Regular cardiac myocyte (primary cell): ENCODE measurements around the gene ZNF621. TPM values are rescaled to one million over a fixed set of nuclear protein-coding genes. Genes with fewer than 3 reads are reported as not detected.

Experiments
- total RNA-seq: library from RNA; depleted of rRNA; stranded (reverse); fragments of >200 nt; gene quantifications from 2 replicates; pipeline ENCODE4 v1.2.3, GENCODE V29; 2014

The ZNF621 gene
- 10.4 and 11.6 TPM in 2 replicates for total RNA-seq

DNA sequence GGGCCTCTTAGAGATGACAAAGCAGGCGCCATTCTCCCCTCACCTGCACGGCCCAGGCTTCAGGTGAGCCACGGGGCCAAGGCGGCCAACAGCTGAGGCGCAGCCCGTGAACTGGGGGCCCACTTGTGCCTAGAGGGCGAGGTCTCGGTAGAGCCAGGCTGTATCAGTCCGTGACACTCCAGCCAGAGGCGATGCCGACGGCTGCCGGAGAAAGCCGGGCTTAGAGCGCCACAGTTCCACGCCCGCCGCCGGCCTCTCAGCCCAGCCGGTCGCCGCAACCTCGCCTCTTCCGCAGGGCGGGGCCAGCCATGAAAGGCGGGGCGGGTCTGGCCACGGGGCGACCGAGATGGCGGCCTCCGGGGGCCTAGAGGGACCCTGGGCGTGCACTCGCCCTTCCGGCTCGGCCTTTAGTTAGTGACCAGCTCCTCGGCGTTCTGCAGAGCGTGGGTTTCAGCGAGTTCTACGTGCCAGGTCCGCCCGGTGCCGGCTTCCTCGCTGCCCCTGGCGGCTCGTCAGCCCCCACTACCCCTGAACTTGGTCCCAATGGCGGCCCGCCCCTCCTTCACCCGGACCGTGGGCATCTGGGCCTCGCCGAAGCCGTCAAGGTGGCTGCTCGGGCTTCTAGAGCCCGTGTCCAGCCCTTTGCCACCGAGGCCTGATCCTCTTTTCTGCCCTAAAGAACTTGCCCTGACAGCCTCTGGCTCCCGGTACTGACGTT lies at the start of gene ZNF621:
Gene ZNF621 (plus strand): TSS at position 393 of the 718 bp plus-strand sequence. CDS start 881 bp downstream, outside the sequence.

DNA sequence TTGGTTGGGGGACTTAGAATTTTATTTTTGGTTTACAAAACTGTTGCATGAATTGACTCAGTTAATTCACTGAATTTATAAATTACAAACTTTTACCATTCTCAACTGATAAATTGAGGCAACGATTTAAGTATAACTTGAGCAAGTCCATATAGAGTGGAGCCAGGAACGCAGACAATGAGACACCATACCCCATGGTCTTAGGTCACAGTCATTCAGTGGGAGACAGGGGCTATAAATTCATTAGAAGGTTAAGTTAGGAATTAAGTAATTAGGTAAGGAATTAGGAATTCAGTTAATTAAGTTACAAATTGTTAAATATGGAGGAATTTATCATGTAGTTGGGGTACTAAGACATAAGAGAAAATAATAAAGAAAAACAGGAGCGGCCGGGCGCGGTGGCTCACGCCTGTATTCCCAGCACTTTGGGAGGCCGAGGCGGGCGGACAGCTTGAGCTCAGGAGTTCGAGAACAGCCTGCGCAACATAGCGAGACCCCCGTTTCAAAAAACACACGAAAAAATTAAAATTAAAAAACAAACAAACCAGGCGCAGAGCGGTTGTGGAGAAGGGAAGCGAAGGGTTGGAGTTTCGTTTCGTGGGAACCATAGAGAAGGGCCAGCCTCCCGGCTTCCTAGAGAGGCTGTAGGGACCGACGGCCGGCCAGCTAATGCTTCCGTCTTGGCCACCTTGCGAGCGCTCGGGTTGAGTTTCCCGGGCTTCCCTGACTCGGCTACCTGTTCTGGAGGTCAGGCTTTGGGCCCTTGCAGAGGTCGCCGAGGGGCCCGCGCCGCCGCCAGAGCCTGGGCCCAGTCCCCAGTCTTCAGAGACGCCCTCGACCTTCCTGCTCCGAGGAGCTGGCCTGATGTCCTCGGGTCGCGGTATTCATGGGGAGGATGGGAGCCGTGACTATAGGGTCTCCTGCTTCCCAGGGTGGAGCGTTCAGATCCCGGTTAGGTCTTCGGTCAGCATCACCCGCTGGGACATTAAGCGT lies 48.0 kb upstream of the ZNF621 start, which contains the start of gene ZNF619:
Gene ZNF619 (plus strand): TSS at position 645 of the 993 bp plus-strand sequence. CDS start 858 bp downstream, outside the sequence.

DNA sequence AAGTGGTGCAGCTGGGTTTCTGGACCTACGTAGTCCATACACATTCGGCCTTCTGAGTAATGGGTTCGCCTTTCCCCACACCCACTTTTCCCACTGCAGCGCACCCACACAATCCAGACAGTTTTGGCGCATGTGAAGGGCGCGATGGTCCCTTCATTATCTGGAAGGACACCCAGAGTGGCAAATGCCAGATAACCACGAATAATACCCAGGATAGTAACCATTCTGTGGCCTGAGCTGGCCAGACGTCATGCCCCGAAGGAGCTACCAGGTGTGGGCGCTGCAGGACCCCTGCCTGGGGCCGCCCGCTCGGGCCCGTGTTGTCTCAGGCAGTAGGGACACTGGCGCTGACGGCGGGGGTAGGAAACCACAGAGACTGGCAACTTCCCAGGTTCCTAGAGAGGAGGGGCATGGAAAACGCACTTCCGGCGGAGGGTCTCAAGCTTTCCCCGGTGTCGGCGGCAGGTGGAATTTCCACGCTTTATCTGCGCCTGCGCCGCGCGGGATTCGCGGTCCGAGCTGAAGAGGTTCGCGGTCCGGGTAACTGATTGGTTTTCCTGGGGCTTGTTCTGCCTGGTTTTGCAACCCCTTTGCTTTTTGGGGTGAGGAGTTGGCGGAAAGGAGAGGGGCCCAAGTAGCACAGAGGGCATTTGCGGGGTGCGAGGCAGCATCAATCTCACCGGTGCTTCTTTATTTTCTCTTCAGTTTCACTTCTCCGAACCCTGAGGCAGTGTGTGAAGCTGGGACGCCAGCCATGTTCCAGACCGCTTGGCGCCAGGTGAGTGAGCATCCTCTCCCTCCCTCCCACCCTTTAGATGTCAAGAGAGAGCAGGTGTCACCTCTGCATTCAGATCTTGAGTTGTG lies 18.9 kb upstream of the ZNF621 start, which contains the start of gene ZNF620:
Gene ZNF620 (plus strand): TSS at position 441 of the 864 bp plus-strand sequence. CDS start 314 bp downstream, at position 755.

Other genes with a start within 250 kb of the ZNF621 start
- 15.0 and 15.5 TPM in 2 replicates for gene EIF1B, start 215.3 kb upstream of the ZNF621 start, total RNA-seq
- 0.19 and 0.28 TPM in 2 replicates for gene ENTPD3, start 137.8 kb upstream of the ZNF621 start, total RNA-seq
- 284 and 296 TPM in 2 replicates for gene RPL14, start 67.6 kb upstream of the ZNF621 start, total RNA-seq
- 4.8 and 6.5 TPM in 2 replicates for gene ZNF619, start 47.8 kb upstream of the ZNF621 start, total RNA-seq
- 1.7 and 1.9 TPM in 2 replicates for gene ZNF620, start 18.9 kb upstream of the ZNF621 start, total RNA-seq